IMR-90 (cell line): ENCODE results near the gene DAAM1. TPM values are rescaled to one million over a fixed set of nuclear protein-coding genes. Genes with fewer than 3 reads are reported as not detected.

ENCODE experiments used
- ATAC-seq: fragments of 200-7000 bp; cut with Tn5 transposase; 2 replicates; pipeline ENCODE4 v1.9.1; 2020; ENCODE audit warnings: low read depth, mild to moderate bottlenecking, moderate library complexity
- BruUV-seq: library from RNA; stranded (reverse); fragments of 400-500 nt; replicated peaks from 2 replicates; lab custom pipeline; 2021; lab: Mats Ljungman, UMichigan
- CTCF ChIA-PET: fragments of 300-600 bp; formaldehyde crosslinking; extraction: SDS; loops from one replicate; lab custom pipeline; 2021; ENCODE audit warnings: antibody characterized with exemption; lab: Yijun Ruan, JAX
- POLR2A ChIA-PET: fragments of 300-600 bp; sonication (Branson Sonifier 250); formaldehyde crosslinking; loops from one replicate; lab custom pipeline; 2022; ENCODE audit warnings: antibody characterized with exemption; ENCODE audit not compliant: unreplicated experiment; lab: Charles Lee
- DNase-seq: peaks from one replicate; pipeline ENCODE4 v3.0.0; 2013
- H2AFZ ChIP-seq: replicated peaks from 2 replicates; pipeline ENCODE3; 2013; ENCODE audit warnings: low read length, mild to moderate bottlenecking; ENCODE audit not compliant: poor library complexity
- H2AK5ac ChIP-seq: 2 replicates; pipeline ENCODE4 v1.6.1; 2013; ENCODE audit warnings: low read depth, low read length, inconsistent platforms
- H2AK9ac ChIP-seq: replicated peaks from 2 replicates; pipeline ENCODE3; 2013; ENCODE audit warnings: mild to moderate bottlenecking, low read depth, low read length, moderate library complexity; ENCODE audit not compliant: poor library complexity
- H2BK120ac ChIP-seq: 2 replicates; pipeline ENCODE4 v1.6.1; 2013; ENCODE audit warnings: low read depth, low read length, inconsistent platforms
- H2BK15ac ChIP-seq: 3 replicates; pipeline ENCODE4 v1.6.1; 2013; ENCODE audit warnings: low read depth, low read length, inconsistent platforms
- H2BK20ac ChIP-seq: 2 replicates; pipeline ENCODE4 v1.6.1; 2013; ENCODE audit warnings: low read depth, mild to moderate bottlenecking, inconsistent platforms, low read length, moderate library complexity
- H2BK5ac ChIP-seq: 2 replicates; pipeline ENCODE4 v1.6.1; 2013; ENCODE audit warnings: mild to moderate bottlenecking, low read depth, low read length, inconsistent platforms; ENCODE audit not compliant: poor library complexity, severe bottlenecking
- H3K14ac ChIP-seq: replicated peaks from 2 replicates; pipeline ENCODE4 v1.6.1; 2013; ENCODE audit warnings: low read depth, low read length, inconsistent platforms
- H3K18ac ChIP-seq: 2 replicates; pipeline ENCODE4 v1.6.1; 2013; ENCODE audit warnings: low read depth, low read length, control low read depth
- H3K23ac ChIP-seq: 2 replicates; pipeline ENCODE4 v1.6.1; 2013; ENCODE audit warnings: low read depth, low read length, inconsistent platforms
- H3K27ac ChIP-seq: 2 replicates; pipeline ENCODE4 v1.5.1; 2013; ENCODE audit warnings: mild to moderate bottlenecking, control low read depth, low read length; ENCODE audit not compliant: insufficient read depth
- H3K27me3 ChIP-seq: 2 replicates; pipeline ENCODE4 v1.6.1; 2013; ENCODE audit warnings: low read length; ENCODE audit not compliant: control insufficient read depth, insufficient read depth
- H3K36me3 ChIP-seq: 2 replicates; pipeline ENCODE4 v1.6.1; 2013; ENCODE audit warnings: low read length, mixed read lengths; ENCODE audit not compliant: control insufficient read depth, insufficient read depth
- H3K4ac ChIP-seq: 2 replicates; pipeline ENCODE4 v1.6.1; 2013; ENCODE audit warnings: low read depth, low read length, inconsistent platforms
- H3K4me1 ChIP-seq: 2 replicates; pipeline ENCODE4 v1.6.1; 2013; ENCODE audit warnings: low read length, mixed read lengths; ENCODE audit not compliant: control insufficient read depth, insufficient read depth
- H3K4me2 ChIP-seq: 2 replicates; pipeline ENCODE4 v1.6.1; 2013; ENCODE audit warnings: low read depth, mild to moderate bottlenecking, control low read depth, low read length, moderate library complexity
- H3K4me3 ChIP-seq: 2 replicates; pipeline ENCODE4 v1.5.1; 2013; ENCODE audit warnings: low read depth, mild to moderate bottlenecking, control low read depth, low read length, moderate library complexity; ENCODE audit not compliant: insufficient read depth
- H3K56ac ChIP-seq: 2 replicates; pipeline ENCODE4 v1.6.1; 2013; ENCODE audit warnings: low read length, inconsistent platforms; ENCODE audit not compliant: insufficient read depth; ENCODE audit errors: extremely low read depth
- H3K79me1 ChIP-seq, 2 experiments: 2 replicates each; pipeline ENCODE4 v1.6.1; 2013; ENCODE audit warnings: low read length in 2 of 2, inconsistent platforms in 1 of 2, low read depth in 1 of 2
- H3K9ac ChIP-seq: 2 replicates; pipeline ENCODE4 v1.6.1; 2013; ENCODE audit warnings: low read depth, low read length, control low read depth
- H3K9me1 ChIP-seq: 2 replicates; pipeline ENCODE4 v1.6.1; 2013; ENCODE audit warnings: low read length, inconsistent platforms; ENCODE audit not compliant: insufficient read depth
- H3K9me3 ChIP-seq: 2 replicates; pipeline ENCODE4 v1.6.1; 2013; ENCODE audit warnings: low read length; ENCODE audit not compliant: control insufficient read depth, insufficient read depth
- H4K20me1 ChIP-seq: 2 replicates; pipeline ENCODE4 v1.6.1; 2013; ENCODE audit warnings: low read length, inconsistent platforms; ENCODE audit not compliant: insufficient read depth
- H4K5ac ChIP-seq: 2 replicates; pipeline ENCODE4 v1.6.1; 2013; ENCODE audit warnings: mild to moderate bottlenecking, low read depth, low read length, control low read depth
- H4K8ac ChIP-seq, 2 experiments: 2 replicates each; pipeline ENCODE4 v1.6.1; 2013; ENCODE audit warnings: low read depth in 2 of 2, low read length in 2 of 2, control low read depth in 1 of 2, inconsistent platforms in 1 of 2
- H4K91ac ChIP-seq: 2 replicates; pipeline ENCODE4 v1.6.1; 2013; ENCODE audit warnings: low read depth, low read length, inconsistent platforms; ENCODE audit not compliant: insufficient read depth
- CEBPB ChIP-seq: IDR thresholded peaks from 2 replicates; pipeline ENCODE4 v1.6.1; 2012; ENCODE audit warnings: low read depth, low read length, improper control_type of control experiment
- MAZ ChIP-seq: IDR thresholded peaks from 2 replicates; pipeline ENCODE4 v1.6.1; 2012; ENCODE audit warnings: low read depth, mild to moderate bottlenecking, low read length, improper control_type of control experiment, moderate library complexity, borderline replicate concordance
- WGBS, 2 experiments: methylation state at CpG; one replicate each; pipeline versions ENCODE4 v1.1.5 to v1.1.7; 2013; ENCODE audit warnings: missing lambda C conversion rate in 2 of 2; ENCODE audit not compliant: insufficient read length in 1 of 2; ENCODE audit errors: extremely low coverage in 2 of 2; 5-methylcytosine and 5-hydroxymethylcytosine counted together
- dilution Hi-C: fragments of 300-500 bp; cut with HindIII; formaldehyde crosslinking; loops from one replicate; pipeline ENCODE4 v1.14.3; 2018; ENCODE audit warnings: low sequenced_read_pairs; ENCODE audit not compliant: unreplicated experiment
- in situ Hi-C: fragments of 300-500 bp; cut with MboI; formaldehyde crosslinking; loops from 3 replicates; pipeline ENCODE4 v1.14.3; 2019; ENCODE audit warnings: low sequenced_read_pairs, inconsistent platforms, mixed read lengths
- intact Hi-C: fragments of 100-400 bp; cut with micrococcal nuclease; formaldehyde crosslinking; loops from 2 replicates; pipeline ENCODE4 v1.10.0; 2022
- polyA plus RNA-seq, 3 experiments: library from polyadenylated mRNA; depleted of rRNA; stranded (reverse); fragments of >200 nt; gene quantifications; 2 replicates each; pipeline ENCODE4 v1.2.3, GENCODE V29; 2012; ENCODE audit warnings: low replicate concordance in 1 of 3
- total RNA-seq: library from RNA; depleted of rRNA; stranded (reverse); fragments of >200 nt; gene quantifications from 2 replicates; pipeline ENCODE4 v1.2.3, GENCODE V29; 2012

The DAAM1 gene
- total and polyA plus RNA-seq, 2 of the 4 experiments (the other 2 are of a cell fraction), result 4.8 to 5.4 TPM

GRCh38 chr14:59271734-59272133, 83.3 kb downstream of the DAAM1 start:
- no peaks in the 10 kb centered on the region for H4K20me1 ChIP-seq
- no peaks in the 10 kb centered on the region for H3K27me3 ChIP-seq
- no peak overlapping the region for H3K27ac ChIP-seq
- no peak overlapping the region for H3K23ac ChIP-seq
- H3K9me3 ChIP-seq, result no peaks in the 10 kb centered on the region
- intact Hi-C loops (no loop called here), in situ Hi-C loops (no loop called here), dilution Hi-C loops (no loop called here)
- no peak overlapping the region for H3K9ac ChIP-seq
- H3K14ac ChIP-seq, result no peak overlapping the region
- H4K91ac ChIP-seq, result no peak overlapping the region
- H2BK15ac ChIP-seq, result no peak overlapping the region
- no peaks in the 10 kb centered on the region for H3K79me1 ChIP-seq
- TF ChIP-seq CEBPB (peak; percentile 98), MAZ (no peak)
- no peak overlapping the region for H2BK120ac ChIP-seq
- H3K4me1 ChIP-seq, result peaks cover 9% of the 10 kb centered on the region
- no peak overlapping the region for H4K8ac ChIP-seq
- H3K4me2 ChIP-seq, result no peak overlapping the region
- no peak overlapping the region for H3K18ac ChIP-seq
- ATAC-seq (no peak), DNase-seq (peak; percentile 39)
- H4K5ac ChIP-seq, result no peak overlapping the region
- H3K4ac ChIP-seq, result no peak overlapping the region
- peaks cover 8% of the 10 kb centered on the region; the same call in 1 of the 2 replicates for H3K9me1 ChIP-seq
- POLR2A ChIA-PET, result no interaction called here
- H3K4me3 ChIP-seq, result no peak overlapping the region
- no peak overlapping the region for H2AFZ ChIP-seq
- no peak overlapping the region for H2BK20ac ChIP-seq
- H2BK5ac ChIP-seq, result no peak overlapping the region
- CTCF ChIA-PET, result no interaction called here
- BruUV-seq, result no TSS peak
- no peak overlapping the region for H3K56ac ChIP-seq
- H2AK9ac ChIP-seq, result no peak overlapping the region
- H3K36me3 ChIP-seq, result peaks cover 1% of the 10 kb centered on the region; the same call in 1 of the 2 replicates
- no CpG with 5 or more reads among the region's 4 CpGs for WGBS, 2 experiments
- no peak overlapping the region for H2AK5ac ChIP-seq
